ENCODE data around the gene DMAC1.

DMAC1 gene

GRCh38 chr9:7813030-7813429, 13.5 kb upstream of the DMAC1 start:
- H3K9me3 ChIP-seq (ENCODE audit: control insufficient read depth, low read depth, low read length): no peaks in the 10 kb centered on the region
- H3K4me3 ChIP-seq (ENCODE audit: low read length): no peak overlapping the region
- no peaks in the 10 kb centered on the region for H3K36me3 ChIP-seq (ENCODE audit: control insufficient read depth, low read depth, low read length)
- no peak overlapping the region for H3K9ac ChIP-seq (ENCODE audit: low read length)
- no peaks in the 10 kb centered on the region for H3K4me1 ChIP-seq (ENCODE audit: control insufficient read depth, low read depth, low read length)
- no peak overlapping the region for H3K27ac ChIP-seq (ENCODE audit: low read length)
- H3K27me3 ChIP-seq (ENCODE audit: control insufficient read depth, insufficient read depth, low read length): no peaks in the 10 kb centered on the region

GRCh38 chr9:7811677-7812076, 12.1 kb upstream of the DMAC1 start:
- no peaks in the 10 kb centered on the region for H3K9me3 ChIP-seq (ENCODE audit: control insufficient read depth, low read depth, low read length)
- no peaks in the 10 kb centered on the region for H3K4me1 ChIP-seq (ENCODE audit: control insufficient read depth, low read depth, low read length)
- no peak overlapping the region for H3K9ac ChIP-seq (ENCODE audit: low read length)
- no peak overlapping the region for H3K27ac ChIP-seq (ENCODE audit: low read length)
- no peaks in the 10 kb centered on the region for H3K36me3 ChIP-seq (ENCODE audit: control insufficient read depth, low read depth, low read length)
- H3K4me3 ChIP-seq (ENCODE audit: low read length): no peak overlapping the region
- H3K27me3 ChIP-seq (ENCODE audit: control insufficient read depth, insufficient read depth, low read length): no peaks in the 10 kb centered on the region

GRCh38 chr9:7802666-7803065, 3.1 kb upstream of the DMAC1 start:
- Histone ChIP-seq H3K9me3 (ENCODE audit: control insufficient read depth, low read depth, low read length) (no peaks in the 10 kb centered on the region), H3K4me3 (ENCODE audit: low read length) (no peak overlapping the region), H3K27me3 (ENCODE audit: control insufficient read depth, insufficient read depth, low read length) (no peaks in the 10 kb centered on the region), H3K27ac (ENCODE audit: low read length) (no peak overlapping the region), H3K9ac (ENCODE audit: low read length) (no peak overlapping the region), H3K36me3 (ENCODE audit: control insufficient read depth, low read depth, low read length) (no peaks in the 10 kb centered on the region), H3K4me1 (ENCODE audit: control insufficient read depth, low read depth, low read length) (peaks cover 5% of the 10 kb centered on the region)

- no peak overlapping the region for H3K4me3 ChIP-seq (ENCODE audit: low read length)
- no peaks in the 10 kb centered on the region for H3K9me3 ChIP-seq (ENCODE audit: control insufficient read depth, low read depth, low read length)
- H3K27me3 ChIP-seq (ENCODE audit: control insufficient read depth, insufficient read depth, low read length): no peaks in the 10 kb centered on the region
- no peak overlapping the region for H3K27ac ChIP-seq (ENCODE audit: low read length)
- peaks cover 23% of the 10 kb centered on the region for H3K36me3 ChIP-seq (ENCODE audit: control insufficient read depth, low read depth, low read length)
- peaks cover 5% of the 10 kb centered on the region for H3K4me1 ChIP-seq (ENCODE audit: control insufficient read depth, low read depth, low read length)
- H3K9ac ChIP-seq (ENCODE audit: low read length): no peak overlapping the region
These were observed 337 bp upstream of the DMAC1 start for GRCh38 chr9:7799944-7800285.

- Histone ChIP-seq H3K4me1 (ENCODE audit: control insufficient read depth, low read depth, low read length) (peaks cover 5% of the 10 kb centered on the region), H3K4me3 (ENCODE audit: low read length) (no peak overlapping the region), H3K36me3 (ENCODE audit: control insufficient read depth, low read depth, low read length) (peaks cover 46% of the 10 kb centered on the region), H3K9me3 (ENCODE audit: control insufficient read depth, low read depth, low read length) (no peaks in the 10 kb centered on the region), H3K27ac (ENCODE audit: low read length) (no peak overlapping the region), H3K27me3 (ENCODE audit: control insufficient read depth, insufficient read depth, low read length) (no peaks in the 10 kb centered on the region), H3K9ac (ENCODE audit: low read length) (no peak overlapping the region)
These were observed 5.4 kb downstream of the DMAC1 start for GRCh38 chr9:7794196-7794595.

- Histone ChIP-seq H3K36me3 (ENCODE audit: control insufficient read depth, low read depth, low read length) (peaks cover 51% of the 10 kb centered on the region), H3K4me1 (ENCODE audit: control insufficient read depth, low read depth, low read length) (no peaks in the 10 kb centered on the region)
These were observed 8.2 kb downstream of the DMAC1 start for GRCh38 chr9:7791394-7791793.

GRCh38 chr9:7790819-7791182, 8.8 kb downstream of the DMAC1 start:
- peaks cover 54% of the 10 kb centered on the region for H3K36me3 ChIP-seq (ENCODE audit: control insufficient read depth, low read depth, low read length)
- H3K4me1 ChIP-seq (ENCODE audit: control insufficient read depth, low read depth, low read length): no peaks in the 10 kb centered on the region
- no peak overlapping the region for H3K4me3 ChIP-seq (ENCODE audit: low read length)
- no peaks in the 10 kb centered on the region for H3K9me3 ChIP-seq (ENCODE audit: control insufficient read depth, low read depth, low read length)
- H3K27me3 ChIP-seq (ENCODE audit: control insufficient read depth, insufficient read depth, low read length): no peaks in the 10 kb centered on the region
- no peak overlapping the region for H3K27ac ChIP-seq (ENCODE audit: low read length)
- H3K9ac ChIP-seq (ENCODE audit: low read length): no peak overlapping the region

More at GRCh38 chr9:7791394-7791793, 8.2 kb downstream of the DMAC1 start:
- no peak overlapping the region for H3K4me3 ChIP-seq (ENCODE audit: low read length)
- H3K9me3 ChIP-seq (ENCODE audit: control insufficient read depth, low read depth, low read length): no peaks in the 10 kb centered on the region
- no peak overlapping the region for H3K9ac ChIP-seq (ENCODE audit: low read length)
- no peak overlapping the region for H3K27ac ChIP-seq (ENCODE audit: low read length)
- H3K27me3 ChIP-seq (ENCODE audit: control insufficient read depth, insufficient read depth, low read length): no peaks in the 10 kb centered on the region

- peaks cover 48% of the 10 kb centered on the region for H3K36me3 ChIP-seq (ENCODE audit: control insufficient read depth, low read depth, low read length)
- H3K9me3 ChIP-seq (ENCODE audit: control insufficient read depth, low read depth, low read length): no peaks in the 10 kb centered on the region
- no peaks in the 10 kb centered on the region for H3K27me3 ChIP-seq (ENCODE audit: control insufficient read depth, insufficient read depth, low read length)
- no peak overlapping the region for H3K9ac ChIP-seq (ENCODE audit: low read length)
- H3K4me1 ChIP-seq (ENCODE audit: control insufficient read depth, low read depth, low read length): no peaks in the 10 kb centered on the region
- no peak overlapping the region for H3K4me3 ChIP-seq (ENCODE audit: low read length)
- no peak overlapping the region for H3K27ac ChIP-seq (ENCODE audit: low read length)
These were observed 9.4 kb downstream of the DMAC1 start for GRCh38 chr9:7790022-7790818.

- Histone ChIP-seq H3K9me3 (ENCODE audit: control insufficient read depth, low read depth, low read length) (no peaks in the 10 kb centered on the region), H3K9ac (ENCODE audit: low read length) (no peak overlapping the region), H3K27me3 (ENCODE audit: control insufficient read depth, insufficient read depth, low read length) (no peaks in the 10 kb centered on the region), H3K4me3 (ENCODE audit: low read length) (no peak overlapping the region), H3K27ac (ENCODE audit: low read length) (no peak overlapping the region), H3K36me3 (ENCODE audit: control insufficient read depth, low read depth, low read length) (peaks cover 36% of the 10 kb centered on the region), H3K4me1 (ENCODE audit: control insufficient read depth, low read depth, low read length) (no peaks in the 10 kb centered on the region)
These were observed 10.8 kb downstream of the DMAC1 start for GRCh38 chr9:7788772-7789171.

- Histone ChIP-seq H3K4me3 (ENCODE audit: low read length) (no peak overlapping the region), H3K36me3 (ENCODE audit: control insufficient read depth, low read depth, low read length) (peaks cover 26% of the 10 kb centered on the region), H3K27ac (ENCODE audit: low read length) (no peak overlapping the region)
These were observed 13.8 kb downstream of the DMAC1 start for GRCh38 chr9:7785813-7786212.

GRCh38 chr9:7784472-7784871, 15.1 kb downstream of the DMAC1 start:
- no peak overlapping the region for H3K9ac ChIP-seq (ENCODE audit: low read length)
- H3K4me3 ChIP-seq (ENCODE audit: low read length): no peak overlapping the region
- H3K27ac ChIP-seq (ENCODE audit: low read length): no peak overlapping the region
- peaks cover 22% of the 10 kb centered on the region for H3K36me3 ChIP-seq (ENCODE audit: control insufficient read depth, low read depth, low read length)
- H3K9me3 ChIP-seq (ENCODE audit: control insufficient read depth, low read depth, low read length): no peaks in the 10 kb centered on the region
- no peaks in the 10 kb centered on the region for H3K27me3 ChIP-seq (ENCODE audit: control insufficient read depth, insufficient read depth, low read length)
- peaks cover 10% of the 10 kb centered on the region for H3K4me1 ChIP-seq (ENCODE audit: control insufficient read depth, low read depth, low read length)

More at GRCh38 chr9:7785813-7786212, 13.8 kb downstream of the DMAC1 start:
- H3K9ac ChIP-seq (ENCODE audit: low read length): no peak overlapping the region
- peaks cover 2% of the 10 kb centered on the region for H3K4me1 ChIP-seq (ENCODE audit: control insufficient read depth, low read depth, low read length)
- no peaks in the 10 kb centered on the region for H3K9me3 ChIP-seq (ENCODE audit: control insufficient read depth, low read depth, low read length)
- H3K27me3 ChIP-seq (ENCODE audit: control insufficient read depth, insufficient read depth, low read length): no peaks in the 10 kb centered on the region

- Histone ChIP-seq H3K9ac (ENCODE audit: low read length) (no peak overlapping the region), H3K27ac (ENCODE audit: low read length) (no peak overlapping the region), H3K9me3 (ENCODE audit: control insufficient read depth, low read depth, low read length) (no peaks in the 10 kb centered on the region), H3K36me3 (ENCODE audit: control insufficient read depth, low read depth, low read length) (peaks cover 22% of the 10 kb centered on the region), H3K4me1 (ENCODE audit: control insufficient read depth, low read depth, low read length) (peaks cover 10% of the 10 kb centered on the region), H3K4me3 (ENCODE audit: low read length) (no peak overlapping the region), H3K27me3 (ENCODE audit: control insufficient read depth, insufficient read depth, low read length) (no peaks in the 10 kb centered on the region)
These were observed 15.9 kb downstream of the DMAC1 start for GRCh38 chr9:7783635-7784063.
